ENCODE measurements around the gene MEAF6. TPM values are rescaled to one million over a fixed set of nuclear protein-coding genes. Genes with fewer than 3 reads are reported as not detected.
A peak's percentile ranks its signal among the peaks of the same experiment; 100 is the strongest.

MEAF6 gene
- total RNA-seq, 4 donors from 2014 or later = 26.9 to 81.7 (median 54.7) TPM

DNA sequence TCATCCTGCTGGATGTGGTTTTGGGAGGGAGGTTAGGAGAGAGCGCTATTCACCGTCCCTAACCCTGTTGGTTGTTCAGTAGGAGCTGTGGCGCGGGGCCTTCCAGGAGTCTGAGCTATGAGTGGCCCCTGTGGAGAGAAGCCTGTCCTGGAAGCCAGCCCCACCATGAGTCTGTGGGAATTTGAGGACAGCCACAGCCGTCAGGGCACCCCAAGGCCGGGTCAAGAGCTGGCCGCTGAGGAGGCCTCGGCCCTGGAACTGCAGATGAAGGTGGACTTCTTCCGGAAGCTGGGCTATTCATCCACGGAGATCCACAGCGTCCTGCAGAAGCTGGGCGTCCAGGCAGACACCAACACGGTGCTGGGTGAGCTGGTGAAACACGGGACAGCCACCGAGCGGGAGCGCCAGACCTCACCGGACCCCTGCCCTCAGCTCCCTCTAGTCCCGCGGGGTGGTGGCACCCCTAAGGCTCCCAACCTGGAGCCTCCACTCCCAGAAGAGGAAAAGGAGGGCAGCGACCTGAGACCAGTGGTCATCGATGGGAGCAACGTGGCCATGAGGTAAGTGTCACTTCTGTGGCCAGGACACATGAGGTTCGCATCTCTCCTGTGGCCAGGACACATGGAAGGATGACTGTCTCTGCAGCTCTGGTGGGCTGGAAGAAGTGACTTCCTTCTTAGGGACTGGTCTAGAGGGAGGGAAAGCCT is 39.0 kb downstream of the MEAF6 start:
- peak in 2 of 3 donors; percentile 55 to 60 for DNase-seq
- H3K4me1 ChIP-seq = peaks cover 10 to 86% (median 26%) of the 10 kb centered on the region in 4 donors
- TF ChIP-seq, protein P1, sequence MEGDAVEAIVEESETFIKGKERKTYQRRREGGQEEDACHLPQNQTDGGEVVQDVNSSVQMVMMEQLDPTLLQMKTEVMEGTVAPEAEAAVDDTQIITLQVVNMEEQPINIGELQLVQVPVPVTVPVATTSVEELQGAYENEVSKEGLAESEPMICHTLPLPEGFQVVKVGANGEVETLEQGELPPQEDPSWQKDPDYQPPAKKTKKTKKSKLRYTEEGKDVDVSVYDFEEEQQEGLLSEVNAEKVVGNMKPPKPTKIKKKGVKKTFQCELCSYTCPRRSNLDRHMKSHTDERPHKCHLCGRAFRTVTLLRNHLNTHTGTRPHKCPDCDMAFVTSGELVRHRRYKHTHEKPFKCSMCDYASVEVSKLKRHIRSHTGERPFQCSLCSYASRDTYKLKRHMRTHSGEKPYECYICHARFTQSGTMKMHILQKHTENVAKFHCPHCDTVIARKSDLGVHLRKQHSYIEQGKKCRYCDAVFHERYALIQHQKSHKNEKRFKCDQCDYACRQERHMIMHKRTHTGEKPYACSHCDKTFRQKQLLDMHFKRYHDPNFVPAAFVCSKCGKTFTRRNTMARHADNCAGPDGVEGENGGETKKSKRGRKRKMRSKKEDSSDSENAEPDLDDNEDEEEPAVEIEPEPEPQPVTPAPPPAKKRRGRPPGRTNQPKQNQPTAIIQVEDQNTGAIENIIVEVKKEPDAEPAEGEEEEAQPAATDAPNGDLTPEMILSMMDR (IDR thresholded peaks at IDR 0.05) = no peak
- TF ChIP-seq POLR2A (IDR thresholded peaks at IDR 0.05) = peak in 1 of 2 donors; percentile 16

DNA sequence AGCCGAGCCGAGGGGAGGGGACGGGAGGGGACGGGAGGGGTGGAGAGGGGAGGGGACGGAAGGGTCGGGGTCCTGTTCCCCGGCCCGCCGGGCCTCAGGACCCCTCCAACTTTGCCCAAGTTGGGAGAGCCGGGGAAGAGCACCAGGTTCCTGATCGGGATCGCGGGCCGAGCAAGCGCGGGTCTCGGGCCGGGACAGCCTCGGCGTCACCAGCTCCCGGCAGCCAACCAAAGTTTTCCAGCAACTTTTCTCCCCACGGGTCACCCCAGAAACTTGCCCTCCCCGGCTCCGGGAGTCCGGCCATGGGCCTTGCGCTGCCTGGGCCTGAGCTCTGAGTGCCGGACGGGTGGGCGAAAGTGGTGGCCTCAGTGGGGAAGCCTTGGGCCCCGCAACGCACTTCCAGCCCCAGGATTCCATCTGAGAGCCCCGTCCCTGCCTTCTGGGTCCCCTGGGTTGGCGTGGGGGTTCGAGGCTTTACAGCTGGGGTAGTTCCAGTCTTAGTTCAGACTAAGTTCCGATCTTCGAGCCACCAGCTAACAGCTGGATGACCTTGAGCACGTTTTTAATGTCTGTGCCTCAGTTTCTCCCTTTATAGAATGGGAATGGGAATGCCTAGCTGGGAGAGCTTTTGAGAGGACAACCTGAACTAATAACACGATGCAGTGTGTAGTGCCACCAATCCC is 39.7 kb downstream of the MEAF6 start:
- TF ChIP-seq, protein P1 (IDR thresholded peaks at IDR 0.05) = no peak
- TF ChIP-seq POLR2A (IDR thresholded peaks at IDR 0.05) = no peak
- H3K9me3 ChIP-seq = no peaks in the 10 kb centered on the region
- no peaks in the 10 kb centered on the region for H3K27me3 ChIP-seq
- peaks cover 0 to 14% (median 0%) of the 10 kb centered on the region in 3 donors for H3K36me3 ChIP-seq
- DNase-seq = peak in 2 of 3 donors; percentile 56 to 63
- H3K27ac ChIP-seq = peak overlapping the region; percentile 93 to 98 (median 96)
- peaks cover 6 to 79% (median 20%) of the 10 kb centered on the region in 4 donors for H3K4me1 ChIP-seq
- peak overlapping the region; percentile 73 to 89 (median 86) for H3K4me3 ChIP-seq

More for the DNA sequence above, 39.0 kb downstream of the MEAF6 start:
- Histone ChIP-seq H3K4me3 (peak overlapping the region; percentile 73 to 89 (median 86)), H3K36me3 (peaks cover 0 to 20% (median 0%) of the 10 kb centered on the region in 3 donors), H3K27ac (peak overlapping the region; percentile 93 to 98 (median 96)), H3K9me3 (no peaks in the 10 kb centered on the region), H3K27me3 (no peaks in the 10 kb centered on the region)

DNA sequence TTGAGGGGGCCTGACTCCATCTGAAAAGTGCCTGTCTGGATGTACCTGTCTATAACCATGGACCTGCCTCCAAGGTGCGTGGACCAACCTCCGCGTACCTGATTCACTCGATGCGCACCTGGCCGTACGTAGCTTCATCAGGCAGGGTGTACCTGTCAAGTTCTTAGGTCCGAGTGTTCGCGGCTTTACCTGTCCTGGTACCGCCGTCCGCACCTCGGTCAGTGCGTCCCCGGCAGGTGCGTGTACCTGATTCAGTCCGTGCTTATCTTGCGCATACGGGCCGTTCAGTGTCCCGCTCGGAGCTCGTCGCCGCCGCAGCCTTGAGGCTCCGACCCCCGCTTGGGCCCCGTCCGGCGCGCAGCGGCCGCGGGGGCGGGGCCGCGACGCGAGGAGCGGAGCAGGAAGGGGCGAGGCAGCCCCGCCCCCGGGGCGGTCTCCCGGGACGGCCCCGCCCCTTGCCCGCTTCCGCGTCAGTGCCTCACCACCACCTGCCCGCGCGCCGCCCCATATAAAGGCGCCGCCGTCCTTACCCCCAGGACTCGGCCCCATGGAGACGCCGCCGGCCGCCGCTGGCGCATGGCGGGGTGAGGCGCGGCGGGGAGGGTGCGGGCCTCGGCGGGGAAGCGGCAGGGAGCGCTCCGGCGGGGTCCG is 40.4 kb downstream of the MEAF6 start, which contains the start of gene ZC3H12A:
Gene ZC3H12A, plus strand, starts transcription at position 535 of the 651 bp plus-strand sequence. CDS start 917 bp downstream, outside the sequence.
- Histone ChIP-seq H3K27ac (peak within 1 kb of the TSS; percentile 93 to 98 (median 96)), H3K4me3 (peak within 1 kb of the TSS; percentile 73 to 89 (median 86)), H3K27me3 (no peaks in the 10 kb centered on the region), H3K9me3 (no peaks in the 10 kb centered on the region), H3K36me3 (peaks cover 0 to 14% (median 0%) of the 10 kb centered on the region in 3 donors), H3K4me1 (peaks cover 6 to 72% (median 14%) of the 10 kb centered on the region in 4 donors)
- TF ChIP-seq, protein P1 (IDR thresholded peaks at IDR 0.05) = peak in 1 of 6 experiments; percentile 21
- TF ChIP-seq POLR2A (IDR thresholded peaks at IDR 0.05) = peak; percentile 99
- DNase-seq = peak; percentile 96 to 97 (median 97)

DNA sequence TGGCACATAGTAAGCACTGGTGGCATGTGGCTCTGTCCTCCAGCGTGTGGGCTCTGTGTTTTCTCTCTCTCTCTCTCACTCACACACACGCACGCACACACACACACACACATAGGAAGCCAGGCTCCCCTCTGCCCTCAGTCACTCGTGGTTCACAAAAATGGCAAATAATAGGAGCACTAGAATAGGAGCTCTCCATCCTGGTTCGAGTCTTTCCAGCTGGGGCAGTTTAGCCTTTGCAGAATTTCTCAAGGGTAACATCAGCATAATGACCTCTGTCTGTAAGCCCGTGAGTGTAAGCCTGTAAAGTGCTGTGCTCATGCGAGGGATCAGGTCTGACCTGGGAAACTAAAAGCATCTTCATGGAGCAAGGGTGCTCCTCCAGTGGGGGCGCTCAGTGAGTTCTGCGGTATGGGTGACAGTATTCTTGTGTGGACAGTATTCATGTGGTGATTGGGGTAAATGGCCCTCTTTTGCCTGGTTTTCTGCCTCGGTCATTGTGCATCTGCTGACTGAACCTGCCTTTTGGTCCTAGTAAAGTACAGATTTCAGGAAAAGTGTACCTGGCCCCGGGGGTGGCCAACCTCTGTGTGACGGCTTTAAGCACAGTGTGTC is 41.0 kb downstream of the MEAF6 start:
- H3K4me1 ChIP-seq = peaks cover 6 to 66% (median 8%) of the 10 kb centered on the region in 4 donors
- DNase-seq = peak in 2 of 3 donors; percentile 49 to 67
- peak overlapping the region; percentile 73 to 89 (median 86) for H3K4me3 ChIP-seq

More for the DNA sequence above, 41.0 kb downstream of the MEAF6 start:
- no peak for TF ChIP-seq POLR2A (IDR thresholded peaks at IDR 0.05)
- TF ChIP-seq, protein P1 (IDR thresholded peaks at IDR 0.05) = no peak
- Histone ChIP-seq H3K27me3 (no peaks in the 10 kb centered on the region), H3K9me3 (no peaks in the 10 kb centered on the region), H3K27ac (peak overlapping the region; percentile 93 to 98 (median 96)), H3K36me3 (peaks cover 0 to 14% (median 0%) of the 10 kb centered on the region in 3 donors)

All from Peyer's patch (tissue), 4 donors.